NCI-H1694 treated with DMSO at 0.1 percent for 48 hours (cell line): ENCODE measurements around the gene STRC.
"Not testable (repeated sequence)": the region's sequence is repeated elsewhere in the genome, so short reads cannot be mapped to it uniquely, and the experiment has no call there.

ENCODE experiments used
- DNase-seq: peaks from one replicate; lab custom pipeline; 2025; lab: John Stamatoyannopoulos, UW

The STRC gene

GRCh38 chr15:43618700-43619099 lies at the start of gene STRC:
Gene STRC, minus strand, starts transcription at chr15:43618800. Its CDS starts 78 bp downstream, at chr15:43618722.
- DNase-seq, result not testable (repeated sequence)

GRCh38 chr15:43666177-43666576 lies 47.6 kb upstream of the STRC start:
- DNase-seq, result not testable (repeated sequence)

GRCh38 chr15:43663333-43663732 lies 44.7 kb upstream of the STRC start:
- not testable (repeated sequence) for DNase-seq

- DNase-seq, result not testable (repeated sequence)
Measured at GRCh38 chr15:43662293-43662692, 43.7 kb upstream of the STRC start.

GRCh38 chr15:43659727-43660126 lies 41.1 kb upstream of the STRC start:
- not testable (repeated sequence) for DNase-seq

- not testable (repeated sequence) for DNase-seq
Measured at GRCh38 chr15:43649430-43649926, 30.9 kb upstream of the STRC start.

- no peak for DNase-seq
Measured at GRCh38 chr15:43648649-43649429, 30.2 kb upstream of the STRC start, which contains the start of gene CATSPER2. Gene CATSPER2, minus strand, starts transcription at chr15:43648844. Its CDS starts 783 bp downstream, at chr15:43648061.

GRCh38 chr15:43638464-43639204 lies 20.0 kb upstream of the STRC start:
- not testable (repeated sequence) for DNase-seq

GRCh38 chr15:43626937-43627336 lies 8.3 kb upstream of the STRC start:
- DNase-seq, result not testable (repeated sequence)

- DNase-seq, result no peak
Measured at GRCh38 chr15:43625106-43625505, 6.5 kb upstream of the STRC start.

GRCh38 chr15:43622068-43622799 lies 3.6 kb upstream of the STRC start:
- DNase-seq, result not testable (repeated sequence)

- DNase-seq, result not testable (repeated sequence)
Measured at GRCh38 chr15:43617750-43618149, 850 bp downstream of the STRC start.

GRCh38 chr15:43602233-43602632 lies 16.4 kb downstream of the STRC start:
- DNase-seq, result peak; percentile 28

- DNase-seq, result not testable (repeated sequence)
Measured at GRCh38 chr15:43600200-43600599, 18.4 kb downstream of the STRC start.

- DNase-seq, result not testable (repeated sequence)
Measured at GRCh38 chr15:43599131-43599530, 19.5 kb downstream of the STRC start.

- not testable (repeated sequence) for DNase-seq
Measured at GRCh38 chr15:43593328-43594190, 25.0 kb downstream of the STRC start, which contains the start of gene CKMT1B. Gene CKMT1B, plus strand, starts transcription at chr15:43594027. Its CDS starts 192 bp downstream, at chr15:43594219.

- DNase-seq, result not testable (repeated sequence)
Measured at GRCh38 chr15:43592841-43593240, 25.8 kb downstream of the STRC start.

- not testable (repeated sequence) for DNase-seq
Measured at GRCh38 chr15:43589778-43590466, 28.7 kb downstream of the STRC start, which contains the start of gene PPIP5K1. Gene PPIP5K1, minus strand, starts transcription at chr15:43590208. Its CDS starts 5,704 bp downstream, at chr15:43584504.

GRCh38 chr15:43574607-43575006 lies 44.0 kb downstream of the STRC start:
- DNase-seq, result not testable (repeated sequence)

GRCh38 chr15:43566615-43567014 lies 52.0 kb downstream of the STRC start:
- not testable (repeated sequence) for DNase-seq
